Neural progenitor cell (in vitro differentiated cells): Measurements from ENCODE around the gene KSR1. TPM values are rescaled to one million over a fixed set of nuclear protein-coding genes. Genes with fewer than 3 reads are reported as not detected.

Source experiments
- DNase-seq: peaks from one replicate; pipeline ENCODE4 v3.0.0-alpha.2; 2016; ENCODE audit warnings: low spot score
- H2AFZ ChIP-seq: fragments of 200-600 bp; sonication (generic); replicated peaks from 2 replicates; pipeline ENCODE4 v1.6.1; 2016; ENCODE audit warnings: antibody characterized with exemption
- H3F3A ChIP-seq: fragments of 200-600 bp; sonication (generic); 2 replicates; pipeline ENCODE4 v1.6.1; 2016; ENCODE audit warnings: antibody characterized with exemption, low read depth
- H3K27ac ChIP-seq: fragments of 200-600 bp; sonication (generic); 2 replicates; pipeline ENCODE4 v1.5.1; 2016; ENCODE audit warnings: mild to moderate bottlenecking
- H3K27me3 ChIP-seq: fragments of 200-600 bp; sonication (generic); 2 replicates; pipeline ENCODE4 v1.6.1; 2016; ENCODE audit warnings: mild to moderate bottlenecking, moderate library complexity
- H3K36me3 ChIP-seq: fragments of 200-600 bp; sonication (generic); 2 replicates; pipeline ENCODE4 v1.5.1; 2016
- H3K4me1 ChIP-seq: fragments of 200-600 bp; sonication (generic); 2 replicates; pipeline ENCODE4 v1.6.1; 2016; ENCODE audit warnings: mixed run types
- H3K4me2 ChIP-seq: fragments of 200-600 bp; sonication (generic); 2 replicates; pipeline ENCODE4 v1.6.1; 2016
- H3K4me3 ChIP-seq: fragments of 200-600 bp; sonication (generic); 2 replicates; pipeline ENCODE4 v1.5.1; 2016
- H3K79me2 ChIP-seq: fragments of 200-600 bp; sonication (generic); 2 replicates; pipeline ENCODE4 v1.6.1; 2016; ENCODE audit warnings: low read depth
- H3K9ac ChIP-seq: fragments of 200-600 bp; sonication (generic); 2 replicates; pipeline ENCODE4 v1.6.1; 2016
- H3K9me3 ChIP-seq: fragments of 200-600 bp; sonication (generic); 2 replicates; pipeline ENCODE4 v1.5.1; 2016; ENCODE audit warnings: low read depth
- H4K20me1 ChIP-seq: fragments of 200-600 bp; sonication (generic); 2 replicates; pipeline ENCODE4 v1.6.1; 2016; ENCODE audit warnings: low read depth
- H3K27ac Mint-ChIP-seq: 3 replicates; pipeline ENCODE4 v1.8.0; 2021; ENCODE audit warnings: mixed read lengths
- H3K27me3 Mint-ChIP-seq: 2 replicates; pipeline ENCODE4 v1.8.0; 2022; ENCODE audit warnings: low read depth, mild to moderate bottlenecking, inconsistent platforms, moderate library complexity, mixed read lengths; ENCODE audit not compliant: insufficient read depth
- H3K36me3 Mint-ChIP-seq: 3 replicates; pipeline ENCODE4 v1.8.0; 2021; ENCODE audit warnings: mixed read lengths
- H3K4me1 Mint-ChIP-seq: 3 replicates; pipeline ENCODE4 v1.8.0; 2021; ENCODE audit warnings: mixed read lengths
- H3K4me3 Mint-ChIP-seq: 3 replicates; pipeline ENCODE4 v1.8.0; 2021; ENCODE audit warnings: mild to moderate bottlenecking, moderate library complexity, mixed read lengths
- H3K9me3 Mint-ChIP-seq: 3 replicates; pipeline ENCODE4 v1.8.0; 2020; ENCODE audit warnings: mixed read lengths
- EZH2 ChIP-seq: fragments of 200-600 bp; sonication (generic); IDR thresholded peaks from 2 replicates; pipeline ENCODE4 v1.6.1; 2017; ENCODE audit warnings: antibody characterized with exemption, mild to moderate bottlenecking, moderate library complexity
- EZH2phosphoT487 ChIP-seq: fragments of 200-600 bp; sonication (generic); IDR thresholded peaks from 2 replicates; pipeline ENCODE4 v1.6.1; 2017; ENCODE audit warnings: antibody characterized with exemption
- total RNA-seq: library from RNA; depleted of rRNA; stranded (reverse); fragments of >200 nt; gene quantifications from 2 replicates; pipeline ENCODE4 v1.2.3, GENCODE V29; 2015; ENCODE audit warnings: low replicate concordance
- TF ChIP-seq, protein P1 (sequence below): fragments of 200-600 bp; sonication (generic); IDR thresholded peaks from 2 replicates; pipeline ENCODE4 v1.5.1; 2017; ENCODE audit warnings: antibody characterized with exemption, mild to moderate bottlenecking

The KSR1 gene
- total RNA-seq, 1 donor from 2014 or later = 16.4 TPM

DNA sequence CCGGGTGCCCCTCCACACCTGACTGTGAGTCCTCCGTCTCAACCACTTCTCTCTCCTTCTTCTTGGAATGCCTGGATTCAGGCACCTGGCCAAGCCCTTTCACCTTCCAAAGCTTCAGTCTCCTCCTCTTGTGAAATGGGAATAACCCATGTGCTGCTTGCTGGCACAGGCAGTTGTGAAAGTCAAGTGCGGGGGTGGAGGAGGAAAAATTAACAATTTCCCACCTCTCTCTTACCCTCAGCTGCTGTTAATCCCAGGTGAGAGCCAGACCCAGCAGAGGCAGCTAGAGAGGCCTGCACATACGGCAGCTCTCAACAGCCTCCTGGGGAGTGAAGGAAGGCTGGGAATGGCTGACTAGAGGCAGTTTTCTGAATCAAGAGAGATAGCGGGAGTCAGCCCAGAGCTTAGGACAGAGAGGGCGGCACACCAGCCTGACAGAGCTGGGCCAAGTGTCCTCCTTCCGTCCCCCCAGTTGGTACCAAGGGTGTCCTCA lies 96.8 kb downstream of the KSR1 start:
- Histone ChIP-seq H3K4me1 (no peaks in the 10 kb centered on the region), H3K36me3 (no peaks in the 10 kb centered on the region), H3K79me2 (no peaks in the 10 kb centered on the region), H2AFZ (no peak overlapping the region), H3K9ac (no peak overlapping the region), H3F3A (no peaks in the 10 kb centered on the region), H3K9me3 (no peaks in the 10 kb centered on the region), H3K27ac (no peak overlapping the region), H3K4me2 (no peak overlapping the region), H3K4me3 (no peak overlapping the region), H4K20me1 (no peaks in the 10 kb centered on the region), H3K27me3 (no peaks in the 10 kb centered on the region)
- Mint-ChIP-seq H3K36me3 (peaks cover 13% of the 10 kb centered on the region), H3K9me3 (no peaks in the 10 kb centered on the region), H3K27ac (no peak overlapping the region), H3K4me3 (no peak overlapping the region), H3K27me3 (peaks cover 3% of the 10 kb centered on the region), H3K4me1 (peaks cover 7% of the 10 kb centered on the region)
- DNase-seq = no peak
- no peak for TF ChIP-seq EZH2
- TF ChIP-seq, protein P1, sequence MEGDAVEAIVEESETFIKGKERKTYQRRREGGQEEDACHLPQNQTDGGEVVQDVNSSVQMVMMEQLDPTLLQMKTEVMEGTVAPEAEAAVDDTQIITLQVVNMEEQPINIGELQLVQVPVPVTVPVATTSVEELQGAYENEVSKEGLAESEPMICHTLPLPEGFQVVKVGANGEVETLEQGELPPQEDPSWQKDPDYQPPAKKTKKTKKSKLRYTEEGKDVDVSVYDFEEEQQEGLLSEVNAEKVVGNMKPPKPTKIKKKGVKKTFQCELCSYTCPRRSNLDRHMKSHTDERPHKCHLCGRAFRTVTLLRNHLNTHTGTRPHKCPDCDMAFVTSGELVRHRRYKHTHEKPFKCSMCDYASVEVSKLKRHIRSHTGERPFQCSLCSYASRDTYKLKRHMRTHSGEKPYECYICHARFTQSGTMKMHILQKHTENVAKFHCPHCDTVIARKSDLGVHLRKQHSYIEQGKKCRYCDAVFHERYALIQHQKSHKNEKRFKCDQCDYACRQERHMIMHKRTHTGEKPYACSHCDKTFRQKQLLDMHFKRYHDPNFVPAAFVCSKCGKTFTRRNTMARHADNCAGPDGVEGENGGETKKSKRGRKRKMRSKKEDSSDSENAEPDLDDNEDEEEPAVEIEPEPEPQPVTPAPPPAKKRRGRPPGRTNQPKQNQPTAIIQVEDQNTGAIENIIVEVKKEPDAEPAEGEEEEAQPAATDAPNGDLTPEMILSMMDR = no peak

GRCh38 chr17:27554152-27554551 lies 97.9 kb downstream of the KSR1 start:
- H3K79me2 ChIP-seq = no peaks in the 10 kb centered on the region
- TF ChIP-seq EZH2phosphoT487 (no peak), EZH2 (no peak)
- TF ChIP-seq, protein P1 = no peak
- no peak overlapping the region for H3K9ac ChIP-seq
- no peaks in the 10 kb centered on the region for H3K9me3 Mint-ChIP-seq
- no peaks in the 10 kb centered on the region for H3F3A ChIP-seq
- no peaks in the 10 kb centered on the region for H3K4me1 ChIP-seq
- H3K27me3 ChIP-seq = no peaks in the 10 kb centered on the region
- peaks cover 13% of the 10 kb centered on the region for H3K36me3 Mint-ChIP-seq
- H3K4me1 Mint-ChIP-seq = peaks cover 8% of the 10 kb centered on the region
- DNase-seq = no peak
- H4K20me1 ChIP-seq = no peaks in the 10 kb centered on the region
- H3K4me3 ChIP-seq = no peak overlapping the region
- no peak overlapping the region for H3K27ac ChIP-seq
- H3K36me3 ChIP-seq = no peaks in the 10 kb centered on the region
- no peak overlapping the region for H3K4me2 ChIP-seq
- H3K27me3 Mint-ChIP-seq = peaks cover 3% of the 10 kb centered on the region
- H2AFZ ChIP-seq = no peak overlapping the region
- H3K9me3 ChIP-seq = no peaks in the 10 kb centered on the region
- no peak overlapping the region for H3K27ac Mint-ChIP-seq
- no peak overlapping the region for H3K4me3 Mint-ChIP-seq

DNA sequence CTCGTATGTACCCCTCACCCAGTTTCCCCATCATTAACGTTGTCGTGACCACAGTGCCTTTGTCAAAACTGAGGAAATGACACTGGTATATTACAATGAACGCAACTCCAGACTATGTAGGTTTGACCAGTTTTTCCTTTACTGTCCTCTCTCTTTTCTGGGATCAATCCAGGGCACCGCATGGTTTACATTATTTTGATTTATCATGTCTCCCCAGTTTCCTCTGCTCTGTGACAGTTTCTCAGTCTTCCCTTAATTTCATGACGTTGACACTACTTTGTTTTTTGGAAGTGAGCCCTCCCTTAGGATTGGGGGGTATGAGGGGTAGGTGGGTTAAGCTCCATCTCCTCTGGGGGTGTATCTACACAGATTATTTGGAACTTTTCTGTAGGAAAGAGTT lies 98.7 kb downstream of the KSR1 start:
- Histone ChIP-seq H3K9me3 (no peaks in the 10 kb centered on the region), H3K4me2 (no peak overlapping the region), H3K4me1 (no peaks in the 10 kb centered on the region), H2AFZ (no peak overlapping the region), H3K36me3 (no peaks in the 10 kb centered on the region), H4K20me1 (no peaks in the 10 kb centered on the region), H3K4me3 (no peak overlapping the region), H3K9ac (no peak overlapping the region), H3F3A (no peaks in the 10 kb centered on the region), H3K79me2 (no peaks in the 10 kb centered on the region), H3K27ac (no peak overlapping the region), H3K27me3 (no peaks in the 10 kb centered on the region)
- TF ChIP-seq EZH2phosphoT487 (no peak), EZH2 (no peak)
- TF ChIP-seq, protein P1 = no peak
- Mint-ChIP-seq H3K36me3 (peaks cover 20% of the 10 kb centered on the region), H3K4me3 (no peak overlapping the region), H3K9me3 (no peaks in the 10 kb centered on the region), H3K4me1 (peaks cover 15% of the 10 kb centered on the region), H3K27me3 (peaks cover 3% of the 10 kb centered on the region), H3K27ac (no peak overlapping the region)
- no peak for DNase-seq
